Progenitor cell of endocrine pancreas (in vitro differentiated cells): Measurements from ENCODE around the gene CAMK1D. TPM values are rescaled to one million over a fixed set of nuclear protein-coding genes. Genes with fewer than 3 reads are reported as not detected.

Experiments used
- DNase-seq: peaks from one replicate; pipeline ENCODE4 v3.0.0; 2021; ENCODE audit warnings: low spot score; ENCODE audit not compliant: unreplicated experiment
- H3K27ac Mint-ChIP-seq: 2 replicates; pipeline ENCODE4 v1.8.0; 2021; ENCODE audit warnings: mild to moderate bottlenecking, moderate library complexity, mixed read lengths
- H3K27me3 Mint-ChIP-seq: 2 replicates; pipeline ENCODE4 v1.8.0; 2021; ENCODE audit warnings: mixed read lengths
- H3K36me3 Mint-ChIP-seq: 2 replicates; pipeline ENCODE4 v1.8.0; 2022; ENCODE audit warnings: mixed read lengths; ENCODE audit not compliant: insufficient read depth
- H3K4me1 Mint-ChIP-seq: 2 replicates; pipeline ENCODE4 v1.8.0; 2021; ENCODE audit warnings: low read depth, mixed read lengths
- H3K4me3 Mint-ChIP-seq: 2 replicates; pipeline ENCODE4 v1.8.0; 2021; ENCODE audit warnings: low read depth, mild to moderate bottlenecking, moderate library complexity, mixed read lengths
- H3K9me3 Mint-ChIP-seq: 2 replicates; pipeline ENCODE4 v1.8.0; 2021; ENCODE audit warnings: low read depth, mixed read lengths
- CTCF ChIP-seq: fragments of 200-600 bp; sonication (generic); IDR thresholded peaks from one replicate; pipeline ENCODE4 v1.5.0; 2021; ENCODE audit warnings: antibody characterized with exemption, mild to moderate bottlenecking; ENCODE audit not compliant: unreplicated experiment
- total RNA-seq: library from RNA; stranded (reverse); gene quantifications from 2 replicates; pipeline ENCODE4 v1.2.1, GENCODE V29; 2021

CAMK1D gene
- total RNA-seq, 1 donor from 2014 or later = 10.8 TPM

- peaks cover 10% of the 10 kb centered on the region for H3K4me1 Mint-ChIP-seq
- no peak overlapping the region for H3K27ac Mint-ChIP-seq
- H3K9me3 Mint-ChIP-seq = peaks cover 6% of the 10 kb centered on the region
- no peak for TF ChIP-seq CTCF
- no peak for DNase-seq
- H3K27me3 Mint-ChIP-seq = peaks cover 7% of the 10 kb centered on the region
- no peak overlapping the region for H3K4me3 Mint-ChIP-seq
- no peaks in the 10 kb centered on the region for H3K36me3 Mint-ChIP-seq
Measured at GRCh38 chr10:12634621-12634931, 285.2 kb downstream of the CAMK1D start.

- H3K4me3 Mint-ChIP-seq = no peak overlapping the region
- no peak overlapping the region for H3K27ac Mint-ChIP-seq
- no peak for TF ChIP-seq CTCF
- H3K4me1 Mint-ChIP-seq = peaks cover 11% of the 10 kb centered on the region
- peaks cover 6% of the 10 kb centered on the region for H3K9me3 Mint-ChIP-seq
- no peaks in the 10 kb centered on the region for H3K36me3 Mint-ChIP-seq
- peaks cover 9% of the 10 kb centered on the region for H3K27me3 Mint-ChIP-seq
- DNase-seq = no peak
Measured at GRCh38 chr10:12635127-12635541, 285.8 kb downstream of the CAMK1D start.

- Mint-ChIP-seq H3K27me3 (peaks cover 10% of the 10 kb centered on the region), H3K4me3 (no peak overlapping the region), H3K4me1 (peaks cover 13% of the 10 kb centered on the region), H3K9me3 (no peaks in the 10 kb centered on the region), H3K36me3 (no peaks in the 10 kb centered on the region), H3K27ac (no peak overlapping the region)
- no peak for TF ChIP-seq CTCF
- no peak for DNase-seq
Measured at GRCh38 chr10:12636571-12636970, 287.2 kb downstream of the CAMK1D start.

- H3K27ac Mint-ChIP-seq = no peak overlapping the region
- no peaks in the 10 kb centered on the region for H3K9me3 Mint-ChIP-seq
- H3K4me1 Mint-ChIP-seq = peaks cover 11% of the 10 kb centered on the region
- TF ChIP-seq CTCF = no peak
- H3K36me3 Mint-ChIP-seq = no peaks in the 10 kb centered on the region
- no peak overlapping the region for H3K4me3 Mint-ChIP-seq
- H3K27me3 Mint-ChIP-seq = peaks cover 10% of the 10 kb centered on the region
- no peak for DNase-seq
Measured at GRCh38 chr10:12637649-12638048, 288.3 kb downstream of the CAMK1D start.

- DNase-seq = no peak
- Mint-ChIP-seq H3K27ac (no peak overlapping the region), H3K4me3 (no peak overlapping the region), H3K9me3 (no peaks in the 10 kb centered on the region), H3K27me3 (peaks cover 10% of the 10 kb centered on the region), H3K36me3 (no peaks in the 10 kb centered on the region), H3K4me1 (peaks cover 11% of the 10 kb centered on the region)
- TF ChIP-seq CTCF = no peak
Measured at GRCh38 chr10:12638103-12638502, 288.8 kb downstream of the CAMK1D start.
